Right lobe of liver (tissue), 6 donors: ENCODE measurements around the gene TRANK1. TPM values are rescaled to one million over a fixed set of nuclear protein-coding genes. Genes with fewer than 3 reads are reported as not detected.

Source experiments
- ATAC-seq, 4 donors: fragments of 200-7000 bp; cut with Tn5 transposase; one replicate each; pipeline ENCODE4 v1.9.1; 2020; ENCODE audit warnings: mild to moderate bottlenecking in 4 of 4, moderate library complexity in 4 of 4
- DNase-seq, 3 donors: peaks; one replicate each; pipeline ENCODE4 v3.0.0-alpha.2; 2020
- H3K27ac ChIP-seq, 3 donors: fragments of 200-600 bp; one replicate each; pipeline ENCODE4 v1.8.0; 2022
- H3K27me3 ChIP-seq, 2 donors: fragments of 200-600 bp; one replicate each; pipeline ENCODE4 v1.8.0; 2022
- H3K36me3 ChIP-seq, 4 donors: fragments of 200-600 bp; sonication (generic) in 1 of 4; one replicate each; pipeline versions ENCODE4 v1.5.1 to v1.8.0; 2017 to 2022; ENCODE audit warnings: control low read depth in 1 of 4
- H3K4me1 ChIP-seq, 4 donors: fragments of 200-600 bp; sonication (generic) in 1 of 4; one replicate each; pipeline versions ENCODE4 v1.5.1 to v1.8.0; 2017 to 2022; ENCODE audit warnings: control low read depth in 1 of 4
- H3K4me3 ChIP-seq, 3 donors: fragments of 200-600 bp; one replicate each; pipeline ENCODE4 v1.8.0; 2022
- H3K9me3 ChIP-seq, 4 donors: fragments of 200-600 bp; sonication (generic) in 1 of 4; one replicate each; pipeline versions ENCODE4 v1.5.1 to v1.8.0; 2017 to 2022; ENCODE audit warnings: control low read depth in 1 of 4
- CTCF ChIP-seq, 4 donors: fragments of 200-600 bp in 3 of 4; fragments of 450-650 bp in 1 of 4; IDR thresholded peaks; one replicate each; pipeline versions ENCODE4 v1.5.1 to v1.8.0; 2016 to 2022; ENCODE audit warnings: antibody characterized with exemption in 4 of 4, mild to moderate bottlenecking in 2 of 4
- POLR2A ChIP-seq: fragments of 450-650 bp; IDR thresholded peaks from one replicate; pipeline ENCODE4 v1.6.1; 2017; ENCODE audit warnings: antibody characterized with exemption, mild to moderate bottlenecking
- WGBS: methylation state at CpG from one replicate; pipeline ENCODE4 v1.1.6; 2018; ENCODE audit warnings: low coverage, low lambda C conversion rate; ENCODE audit not compliant: insufficient coverage; ENCODE audit errors: missing lambda C conversion rate; 5-methylcytosine and 5-hydroxymethylcytosine counted together
- intact Hi-C, 2 donors: fragments of 100-400 bp; cut with DNase I; formaldehyde crosslinking; loops; one replicate each; pipeline versions ENCODE4 v1.11.2 to v1.14.1; 2022
- total RNA-seq, 6 experiments: library from RNA; depleted of rRNA in 2 of 6; stranded (reverse); fragments of >200 nt in 2 of 6; fragmentation: NEBNext Ultra II Directional in 3 of 6; extraction: Animal tissue kit (Norgen Biotek cat#: 25700) in 3 of 6; gene quantifications; one replicate each; pipeline versions ENCODE4 v1.1.0 to v1.2.4, GENCODE V29; 2016 to 2023
- donor health status: DM: no; HTN: yes; CAD: no.
- donor health status: DM: no; HTN: no; CAD: no.
- donor health status: DM: no; HTN: no; CAD: no.
- donor health status: DM: no; HTN: yes; CAD: no.
- donor health status: DM: no; HTN: yes; CAD: no.

TRANK1 gene
- total RNA-seq, 6 experiments from 2014 or later: 8.8 to 33.9 (median 19.6) TPM

GRCh38 chr3:36909666-36910065 lies 35.2 kb downstream of the TRANK1 start:
- ATAC-seq (no peak), DNase-seq (no peak)
- WGBS: 91% methylated on average over 1 of the region's 1 CpG
- H3K27ac ChIP-seq: no peak overlapping the region
- no peaks in the 10 kb centered on the region for H3K36me3 ChIP-seq
- H3K4me3 ChIP-seq: no peak overlapping the region
- TF ChIP-seq CTCF (IDR thresholded peaks at IDR 0.05) (no peak), POLR2A (no peak)
- intact Hi-C loops: no loop called here
- peaks cover 0 to 21% (median 2%) of the 10 kb centered on the region in 4 donors for H3K4me1 ChIP-seq
- no peaks in the 10 kb centered on the region for H3K9me3 ChIP-seq
- H3K27me3 ChIP-seq: no peaks in the 10 kb centered on the region

- no peaks in the 10 kb centered on the region for H3K27me3 ChIP-seq
- TF ChIP-seq CTCF (IDR thresholded peaks at IDR 0.05) (no peak), POLR2A (no peak)
- DNase-seq (peak in 1 of 3 donors; percentile 37), ATAC-seq (no peak)
- intact Hi-C loops: no loop called here
- no peak overlapping the region for H3K4me3 ChIP-seq
- peaks cover 0 to 21% (median 2%) of the 10 kb centered on the region in 4 donors for H3K4me1 ChIP-seq
- H3K36me3 ChIP-seq: no peaks in the 10 kb centered on the region
- peak overlapping the region; percentile 87 to 94 (median 88) for H3K27ac ChIP-seq
- H3K9me3 ChIP-seq: no peaks in the 10 kb centered on the region
- 96% methylated on average over 2 of the region's 2 CpGs for WGBS
Observed at GRCh38 chr3:36909181-36909580, 35.7 kb downstream of the TRANK1 start.

GRCh38 chr3:36908647-36909180 lies 36.1 kb downstream of the TRANK1 start:
- no peaks in the 10 kb centered on the region for H3K36me3 ChIP-seq
- no peak for TF ChIP-seq POLR2A
- no peak for TF ChIP-seq CTCF (IDR thresholded peaks at IDR 0.05)
- intact Hi-C loops: no loop called here
- DNase-seq (no peak), ATAC-seq (no peak)
- peaks cover 0 to 21% (median 2%) of the 10 kb centered on the region in 4 donors for H3K4me1 ChIP-seq
- no peaks in the 10 kb centered on the region for H3K9me3 ChIP-seq
- H3K27me3 ChIP-seq: no peaks in the 10 kb centered on the region
- peak overlapping the region; percentile 44 to 67 (median 65) for H3K4me3 ChIP-seq
- H3K27ac ChIP-seq: peak overlapping the region; percentile 87 to 94 (median 88)
- 80% methylated on average over 1 of the region's 1 CpG for WGBS

- no peaks in the 10 kb centered on the region for H3K27me3 ChIP-seq
- peak overlapping the region; percentile 87 to 94 (median 88) for H3K27ac ChIP-seq
- H3K4me1 ChIP-seq: peaks cover 0 to 21% (median 2%) of the 10 kb centered on the region in 4 donors
- H3K36me3 ChIP-seq: peaks cover 0 to 2% (median 0%) of the 10 kb centered on the region in 4 donors
- TF ChIP-seq POLR2A (no peak), CTCF (IDR thresholded peaks at IDR 0.05) (no peak)
- H3K9me3 ChIP-seq: no peaks in the 10 kb centered on the region
- under 1% methylated on average over 15 of the region's 15 CpGs for WGBS
- intact Hi-C loops: no loop called here
- peak; percentile 78 to 84 (median 82) for ATAC-seq
- DNase-seq: peak; percentile 53 to 76 (median 75)
- peak overlapping the region; percentile 44 to 67 (median 65) for H3K4me3 ChIP-seq
Observed at GRCh38 chr3:36907911-36908646, 36.8 kb downstream of the TRANK1 start.
